GM12801 (cell line): Measurements from ENCODE around the gene MATCAP1.

Experiments
- TF ChIP-seq, protein P1 (sequence below): IDR thresholded peaks from one replicate; pipeline ENCODE4 v1.5.1; 2011; ENCODE audit warnings: control low read depth; ENCODE audit not compliant: insufficient read length; ENCODE audit errors: extremely low read depth

MATCAP1 gene

DNA sequence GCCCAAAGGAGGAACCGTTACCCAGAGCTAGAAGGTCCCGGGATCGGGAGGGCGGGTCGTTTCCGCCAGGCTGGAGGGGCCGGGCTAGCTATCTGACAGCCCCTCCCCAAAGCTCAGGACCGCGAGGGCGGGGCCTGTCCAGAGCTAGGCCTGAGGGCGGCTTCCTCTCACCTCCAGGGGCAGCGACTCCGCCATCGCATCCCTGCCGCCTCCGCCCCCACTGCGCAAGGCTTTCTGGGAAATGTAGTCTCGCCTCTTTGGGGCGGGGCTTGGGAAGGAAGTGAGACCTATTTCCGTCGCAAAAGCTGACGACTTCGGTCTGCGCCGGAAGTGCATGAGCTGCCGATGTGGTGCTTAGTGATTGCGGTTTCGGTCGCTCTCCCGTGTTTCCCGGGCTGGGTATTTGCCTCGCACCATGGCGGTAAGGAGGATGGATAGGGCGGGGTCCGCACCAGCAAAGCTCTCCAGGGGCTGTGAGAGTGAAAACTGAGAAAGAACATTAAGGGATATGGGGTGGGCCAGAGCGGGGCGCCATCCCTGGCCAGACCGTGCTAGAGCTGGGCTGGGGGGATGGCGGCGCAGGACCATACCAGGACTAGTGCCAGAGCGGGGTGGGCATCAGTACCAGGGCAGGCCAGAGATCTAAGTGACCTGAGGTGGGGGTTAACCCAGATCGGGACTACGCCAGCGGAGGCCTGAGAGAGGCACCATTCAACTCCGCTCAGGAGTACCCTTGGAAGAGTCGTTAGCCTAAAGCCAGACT is 43.2 kb upstream of the MATCAP1 start, which contains the start of gene TMEM208:
TMEM208 (plus strand) TSS at position 327 of the 763 bp plus-strand sequence; CDS start at position 416, 89 bp downstream.
- TF ChIP-seq, protein P1, sequence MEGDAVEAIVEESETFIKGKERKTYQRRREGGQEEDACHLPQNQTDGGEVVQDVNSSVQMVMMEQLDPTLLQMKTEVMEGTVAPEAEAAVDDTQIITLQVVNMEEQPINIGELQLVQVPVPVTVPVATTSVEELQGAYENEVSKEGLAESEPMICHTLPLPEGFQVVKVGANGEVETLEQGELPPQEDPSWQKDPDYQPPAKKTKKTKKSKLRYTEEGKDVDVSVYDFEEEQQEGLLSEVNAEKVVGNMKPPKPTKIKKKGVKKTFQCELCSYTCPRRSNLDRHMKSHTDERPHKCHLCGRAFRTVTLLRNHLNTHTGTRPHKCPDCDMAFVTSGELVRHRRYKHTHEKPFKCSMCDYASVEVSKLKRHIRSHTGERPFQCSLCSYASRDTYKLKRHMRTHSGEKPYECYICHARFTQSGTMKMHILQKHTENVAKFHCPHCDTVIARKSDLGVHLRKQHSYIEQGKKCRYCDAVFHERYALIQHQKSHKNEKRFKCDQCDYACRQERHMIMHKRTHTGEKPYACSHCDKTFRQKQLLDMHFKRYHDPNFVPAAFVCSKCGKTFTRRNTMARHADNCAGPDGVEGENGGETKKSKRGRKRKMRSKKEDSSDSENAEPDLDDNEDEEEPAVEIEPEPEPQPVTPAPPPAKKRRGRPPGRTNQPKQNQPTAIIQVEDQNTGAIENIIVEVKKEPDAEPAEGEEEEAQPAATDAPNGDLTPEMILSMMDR: no peak

DNA sequence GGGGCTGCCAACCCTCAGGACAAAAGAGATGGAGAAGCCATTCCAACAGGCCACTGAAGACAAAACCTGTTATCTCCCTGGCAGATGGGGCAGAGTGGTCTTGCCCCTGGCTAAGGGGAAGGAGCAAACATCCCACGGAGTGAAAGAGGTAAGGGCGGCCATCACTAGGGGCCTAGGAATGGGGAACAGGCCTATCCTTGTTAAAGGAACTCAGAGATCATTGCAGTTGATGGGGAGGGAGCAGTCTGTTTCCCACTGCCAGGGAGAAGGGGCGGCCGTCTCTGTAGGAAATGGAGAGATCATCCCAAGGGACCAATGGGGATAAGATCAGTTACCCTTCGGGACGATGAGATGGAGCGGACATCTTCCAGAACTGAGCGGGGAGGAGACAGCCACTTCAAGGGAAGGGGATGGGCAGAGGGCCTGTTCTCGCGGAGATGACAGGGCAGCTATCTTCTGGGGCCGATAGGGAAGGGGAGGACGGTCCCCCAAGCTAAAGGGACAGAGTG is 42.6 kb upstream of the MATCAP1 start:
- TF ChIP-seq, protein P1: no peak

DNA sequence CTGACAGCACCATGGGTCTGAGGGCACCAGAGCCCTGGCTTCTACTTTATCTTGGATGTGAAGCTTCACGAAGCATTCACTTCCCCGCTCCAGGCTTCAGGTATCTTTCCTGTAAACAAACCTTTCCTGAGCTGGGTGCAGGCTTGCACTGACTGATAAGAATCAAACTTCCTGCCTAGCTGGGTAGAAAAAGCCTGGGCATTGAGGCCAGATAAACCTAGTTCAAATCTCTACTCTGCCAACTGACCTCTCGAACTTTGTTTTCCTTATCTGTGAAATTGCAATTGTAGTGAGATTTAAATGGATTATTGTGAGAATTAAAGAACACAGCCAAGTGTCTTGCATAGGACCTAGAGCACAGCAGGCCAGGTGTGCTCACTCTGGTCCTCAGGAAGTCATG is 40.2 kb upstream of the MATCAP1 start:
- TF ChIP-seq, protein P1: no peak

DNA sequence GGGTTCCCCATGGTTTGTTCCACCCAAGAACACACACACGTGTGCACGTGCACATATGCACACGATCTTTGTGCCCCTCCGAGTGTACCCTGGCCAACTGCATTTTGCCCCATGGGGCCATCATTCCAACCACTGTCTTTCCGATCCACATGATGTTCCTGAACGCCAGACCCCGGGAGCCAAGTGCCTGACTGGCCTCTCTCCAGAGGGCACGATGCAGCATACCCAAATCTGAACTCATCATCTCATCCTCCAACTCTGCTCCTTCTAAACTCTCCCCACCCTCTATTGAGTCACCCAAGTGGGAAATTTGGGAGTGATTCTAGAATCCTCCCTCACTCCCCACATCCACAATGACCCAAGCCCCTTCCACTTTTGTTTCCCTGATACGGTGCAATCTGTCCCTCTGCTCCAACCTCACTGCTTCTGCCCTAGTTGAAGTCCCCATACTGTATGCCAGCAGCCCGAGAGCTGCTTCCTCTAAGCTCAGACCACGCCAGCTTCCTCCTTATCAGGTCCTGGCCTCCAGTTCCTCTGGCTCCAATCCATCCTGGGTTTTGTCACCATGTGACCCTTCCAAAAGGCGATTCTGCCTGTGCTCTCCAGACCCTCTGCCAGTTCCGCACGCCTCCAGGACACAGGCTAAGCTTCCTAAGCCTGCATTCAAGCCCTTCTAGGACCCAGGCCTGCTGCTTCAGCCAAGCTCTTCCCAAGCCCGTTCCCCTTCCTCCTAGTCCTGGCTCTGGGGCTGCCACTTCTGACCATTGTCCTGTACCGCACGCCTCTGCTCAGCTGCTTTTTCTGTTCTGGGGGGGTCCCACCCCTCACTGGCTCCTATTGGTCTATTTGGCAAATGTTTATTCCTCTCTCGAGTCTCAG is 33.1 kb upstream of the MATCAP1 start:
- TF ChIP-seq, protein P1: no peak

DNA sequence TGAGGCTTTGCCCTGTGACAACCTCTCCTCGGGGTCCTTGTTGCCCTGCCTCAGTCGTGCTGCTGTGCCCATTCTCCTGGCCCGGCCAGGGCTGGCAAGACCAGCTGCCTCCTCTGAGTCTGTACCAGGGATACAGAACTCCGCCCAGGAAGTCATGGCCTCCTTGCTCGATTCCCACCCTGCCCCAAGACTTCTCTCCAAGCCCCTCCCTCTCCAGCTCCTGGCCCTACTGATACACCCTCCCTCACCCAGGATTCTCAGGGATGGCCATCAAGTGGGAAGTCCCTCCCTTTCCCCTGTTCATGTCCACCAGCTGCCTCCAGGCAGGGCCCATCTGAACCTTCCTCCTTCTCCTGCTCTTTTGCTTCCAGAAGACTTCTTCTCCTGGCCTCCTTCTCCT is 31.9 kb upstream of the MATCAP1 start:
- TF ChIP-seq, protein P1: no peak

DNA sequence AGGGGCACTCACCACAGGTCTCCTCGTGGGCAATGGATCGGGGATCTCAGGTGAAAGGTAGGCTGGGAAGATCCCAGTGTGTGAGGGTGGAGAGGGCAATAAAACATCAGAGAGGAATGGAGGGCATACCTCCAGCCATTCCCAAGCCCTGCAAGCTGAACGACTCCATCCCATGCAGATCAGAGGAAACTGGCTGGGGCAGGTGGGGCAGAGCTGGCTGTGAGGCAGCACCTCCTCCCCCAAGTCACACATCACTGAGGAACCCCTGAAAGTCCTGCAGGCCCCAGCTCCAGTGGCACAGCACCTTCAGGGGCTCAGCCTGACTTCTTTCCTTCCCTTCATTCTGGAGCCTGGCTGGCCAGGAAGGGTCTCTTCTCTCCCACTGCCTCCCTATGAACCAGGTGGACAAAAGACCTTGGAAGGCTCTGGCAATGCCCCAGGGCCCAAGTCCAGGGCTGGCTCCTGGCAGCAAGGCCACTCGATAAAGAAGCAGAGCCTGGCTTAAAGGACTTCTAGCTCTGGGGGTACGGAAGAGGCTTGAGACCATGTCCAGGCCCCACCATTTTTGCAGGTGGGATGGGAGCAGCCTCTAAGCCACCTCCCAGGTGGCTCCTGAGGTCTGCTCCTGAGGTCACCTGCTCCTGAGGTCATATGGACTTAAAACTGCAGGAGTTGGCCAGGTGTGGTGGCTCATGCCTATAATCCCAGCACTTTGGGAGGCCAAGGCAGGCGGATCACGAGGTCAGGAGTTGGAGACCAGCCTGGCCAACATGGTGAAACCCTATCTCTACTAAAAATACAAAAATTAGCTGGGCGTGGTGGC is 29.6 kb upstream of the MATCAP1 start:
- TF ChIP-seq, protein P1: no peak
